K562 (cell line): Measurements from ENCODE around the gene SDK1.

Experiments used
- ETV6 ChIP-seq, 3 experiments: fragments of 150-350 bp in 1 of 3; sonication (generic) in 1 of 3; formaldehyde crosslinking in 1 of 3; IDR thresholded peaks; 2 replicates each; pipeline versions ENCODE4 v1.6.1 to v1.8.0; 2014 to 2022; ENCODE audit warnings: borderline replicate concordance in 2 of 3, low read depth in 2 of 3, antibody characterized with exemption in 1 of 3, low read length in 1 of 3, mild to moderate bottlenecking in 1 of 3, missing genetic modification reagents in 1 of 3
- POLR2A ChIP-seq: fragments of 450-650 bp; conservative IDR thresholded peaks from 2 replicates; pipeline ENCODE4 v1.6.1; 2016
- POLR2AphosphoS5 ChIP-seq: IDR thresholded peaks from 2 replicates; pipeline ENCODE4 v1.6.1; 2011; ENCODE audit warnings: mild to moderate bottlenecking, low read depth, low read length, moderate library complexity; ENCODE audit not compliant: control insufficient read depth, insufficient read depth
- SP2 ChIP-seq: IDR thresholded peaks from 2 replicates; pipeline ENCODE4 v1.6.1; 2011; ENCODE audit warnings: mild to moderate bottlenecking, low read depth, low read length, moderate library complexity; ENCODE audit not compliant: poor library complexity, severe bottlenecking; ENCODE audit errors: extremely low read depth

- TF ChIP-seq SP2 (no peak), POLR2AphosphoS5 (no peak), ETV6 (IDR thresholded peaks at IDR 0.05; ENCODE audit: borderline replicate concordance in 1 of 2, low read depth in 2 of 2, low read length in 1 of 2) (no peak), ETV6 (CRISPR knock-in tag; IDR thresholded peaks at IDR 0.05; ENCODE audit: borderline replicate concordance) (no peak), POLR2A (no peak)
Observed at GRCh38 chr7:4261601-4261960, 960.5 kb downstream of the SDK1 start.
